HepG2 (cell line): ENCODE measurements around the gene ICAM2. TPM values are rescaled to one million over a fixed set of nuclear protein-coding genes. Genes with fewer than 3 reads are reported as not detected.
A peak's percentile ranks its signal among the peaks of the same experiment; 100 is the strongest.

Experiments
- ATAC-seq: fragments of 200-7000 bp; cut with Tn5 transposase; 3 replicates; pipeline ENCODE4 v1.9.1; 2020; ENCODE audit warnings: mild to moderate bottlenecking, moderate library complexity
- BruUV-seq: library from RNA; stranded (reverse); fragments of 400-500 nt; replicated peaks from 2 replicates; lab custom pipeline; 2021; lab: Mats Ljungman, UMichigan
- CTCF ChIA-PET: fragments of 300-600 bp; formaldehyde crosslinking; extraction: SDS; loops from one replicate; lab custom pipeline; 2021; ENCODE audit warnings: low total read pairs, inconsistent platforms, low intra/inter-chr PET ratio; lab: Yijun Ruan, JAX
- POLR2A ChIA-PET: fragments of 350-600 bp; sonication (Branson Sonifier 250); formaldehyde crosslinking; loops from one replicate; lab custom pipeline; 2020; ENCODE audit warnings: antibody characterized with exemption, inconsistent platforms; lab: Yijun Ruan, JAX
- DNase-seq: peaks from one replicate; pipeline ENCODE4 v3.0.0-alpha.2; 2015; ENCODE audit warnings: low spot score
- FAIRE-seq: peaks from 3 replicates; lab custom pipeline; 2011; peaks lifted over from hg19 to GRCh38; lab: Jason Lieb, UNC
- H2AFZ ChIP-seq: one replicate; pipeline ENCODE4 v1.6.1; 2011; ENCODE audit warnings: low read length, inconsistent platforms
- H3K27ac ChIP-seq: fragments of 300-600 bp; 3 replicates; pipeline ENCODE4 v1.8.0; 2011; ENCODE audit warnings: mixed run types, mild to moderate bottlenecking, mixed read lengths, low read length, inconsistent platforms; ENCODE audit not compliant: insufficient read depth; ENCODE audit errors: extremely low read length
- H3K27me3 ChIP-seq, 2 experiments: fragments of 200-600 bp in 1 of 2; 2 replicates in 1 of 2; 3 replicates in 1 of 2; pipeline versions ENCODE4 v1.6.0 to v1.8.0; 2011; ENCODE audit warnings: low read length in 2 of 2, mild to moderate bottlenecking in 2 of 2, moderate library complexity in 2 of 2, inconsistent platforms in 1 of 2; ENCODE audit not compliant: insufficient read depth in 2 of 2, control insufficient read depth in 1 of 2
- H3K36me3 ChIP-seq, 2 experiments: fragments of 200-600 bp in 1 of 2; replicated peaks in 1 of 2; 2 replicates in 1 of 2; 3 replicates in 1 of 2; pipeline versions ENCODE4 v1.5.1 to v1.8.0; 2011; ENCODE audit warnings: low read length in 2 of 2, inconsistent platforms in 1 of 2; ENCODE audit not compliant: insufficient read depth in 2 of 2, control insufficient read depth in 1 of 2
- H3K4me1 ChIP-seq: 2 replicates; pipeline ENCODE4 v1.5.1; 2012; ENCODE audit warnings: low read length, inconsistent platforms; ENCODE audit not compliant: insufficient read depth
- H3K4me2 ChIP-seq: 2 replicates; pipeline ENCODE4 v1.6.0; 2011; ENCODE audit warnings: low read depth, low read length, inconsistent platforms
- H3K4me3 ChIP-seq, 3 experiments: fragments of 200-600 bp in 1 of 3; sonication (generic), shearing (Covaris generic) in 1 of 3; replicated peaks in 1 of 3; 2 replicates each; pipeline ENCODE4 v1.5.1; 2011 to 2016; ENCODE audit warnings: low read length in 3 of 3, inconsistent platforms in 2 of 3, low read depth in 2 of 3, mild to moderate bottlenecking in 2 of 3, control low read depth in 1 of 3, mixed read lengths in 1 of 3; ENCODE audit not compliant: insufficient read depth in 1 of 3
- H3K79me2 ChIP-seq: one replicate; pipeline ENCODE4 v1.6.1; 2011; ENCODE audit warnings: low read length, inconsistent platforms; ENCODE audit not compliant: insufficient read depth
- H3K9ac ChIP-seq: 2 replicates; pipeline ENCODE4 v1.6.0; 2011; ENCODE audit warnings: mild to moderate bottlenecking, low read depth, low read length, inconsistent platforms; ENCODE audit not compliant: insufficient read depth
- H3K9me3 ChIP-seq: 2 replicates; pipeline ENCODE4 v1.5.1; 2012; ENCODE audit warnings: mild to moderate bottlenecking, low read length
- H4K20me1 ChIP-seq: 2 replicates; pipeline ENCODE4 v1.6.0; 2011; ENCODE audit warnings: inconsistent platforms, mild to moderate bottlenecking, low read length, moderate library complexity; ENCODE audit not compliant: insufficient read depth
- CEBPB ChIP-seq: IDR thresholded peaks from 2 replicates; pipeline ENCODE4 v1.6.1; 2011; ENCODE audit warnings: low read depth, low read length, improper control_type of control experiment, borderline replicate concordance
- CEBPG ChIP-seq: IDR thresholded peaks from 2 replicates; pipeline ENCODE4 v1.6.1; 2016
- ETV6 ChIP-seq: sonication (generic); formaldehyde crosslinking; conservative IDR thresholded peaks from 2 replicates; pipeline ENCODE4 v1.4.0; 2020; ENCODE audit warnings: missing genetic modification reagents
- FOXA1 ChIP-seq, 2 experiments: fragments of 450-650 bp in 1 of 2; sonication (generic) in 1 of 2; formaldehyde crosslinking in 1 of 2; IDR thresholded peaks; 2 replicates each; pipeline versions ENCODE4 v1.4.0 to v1.6.1; 2016 to 2020; ENCODE audit warnings: missing genetic modification reagents in 1 of 2
- JUN ChIP-seq: sonication (generic); formaldehyde crosslinking; IDR thresholded peaks from 2 replicates; pipeline ENCODE4 v1.4.0; 2020; ENCODE audit warnings: mild to moderate bottlenecking, missing genetic modification reagents
- RERE ChIP-seq: IDR thresholded peaks from 2 replicates; pipeline ENCODE4 v1.6.1; 2016; ENCODE audit warnings: low read depth, missing genetic modification reagents, missing compliant biosample characterization
- ZNF362 ChIP-seq: sonication (generic); formaldehyde crosslinking; IDR thresholded peaks from 2 replicates; pipeline ENCODE4 v1.4.0; 2020; ENCODE audit warnings: missing genetic modification reagents, mild to moderate bottlenecking, borderline replicate concordance
- ZNF7 ChIP-seq: IDR thresholded peaks from 2 replicates; pipeline ENCODE4 v1.6.1; 2016; ENCODE audit warnings: missing biosample characterization, missing genetic modification reagents
- WGBS: methylation state at CpG from one replicate; pipeline ENCODE4 v1.1.6; 2017; ENCODE audit warnings: low lambda C conversion rate; 5-methylcytosine and 5-hydroxymethylcytosine counted together
- in situ Hi-C: cut with HindIII; loops from 2 replicates; pipeline ENCODE4 v1.10.0; 2017; ENCODE audit warnings: low pct_unique_long_range_greater_than_20kb; ENCODE audit not compliant: extremely low pct_ligation_motif_present
- intact Hi-C: fragments of 100-400 bp; cut with micrococcal nuclease; formaldehyde crosslinking; loops from one replicate; pipeline ENCODE4 v1.10.0; 2022; ENCODE audit not compliant: unreplicated experiment
- polyA plus RNA-seq, 8 experiments: library from polyadenylated mRNA; depleted of rRNA in 3 of 8; stranded (reverse) in 7 of 8; unstranded in 1 of 8; fragments of >200 nt; fragmentation: Illumina TruSeq in 4 of 8; extraction: Trizol in 4 of 8; gene quantifications; 2 replicates each; pipeline versions ENCODE4 v1.2.1 to v1.2.3, GENCODE V29; 2011 to 2016; ENCODE audit warnings: low read depth in 4 of 8, missing spikeins in 1 of 8, mixed read lengths in 1 of 8; ENCODE audit not compliant: insufficient read depth in 1 of 8
- total RNA-seq, 5 experiments: library from RNA; depleted of rRNA; stranded (reverse); fragments of >200 nt; fragmentation: Illumina TruSeq; extraction: Trizol; gene quantifications; 2 replicates each; pipeline ENCODE4 v1.2.3, GENCODE V29; 2016; ENCODE audit warnings: low read depth in 1 of 5

ICAM2 gene
- total and polyA plus RNA-seq, 2 of the 13 experiments (the other 11 are each of a cell fraction or from before 2014, with no cell fraction given), result 10.9 to 20.8 TPM

GRCh38 chr17:63987221-63988126, 33.0 kb downstream of the ICAM2 start:
- Histone ChIP-seq H3K4me2 (peak overlapping the region; percentile 2; the same call in 1 of the 2 replicates), H3K4me1 (peaks cover 27% of the 10 kb centered on the region), H3K9ac (no peak overlapping the region), H3K27me3 (peaks cover 17 to 57% of the 10 kb centered on the region in 2 experiments; a peak in 4 of 5 replicates), H4K20me1 (no peaks in the 10 kb centered on the region), H3K79me2 (no peaks in the 10 kb centered on the region), H2AFZ (no peak overlapping the region), H3K27ac (no peak overlapping the region), H3K36me3 (no peaks in the 10 kb centered on the region), H3K9me3 (no peaks in the 10 kb centered on the region), H3K4me3 (no peak overlapping the region; a peak in 1 of 6 replicates)
- BruUV-seq, result no TSS peak
- intact Hi-C loops, result no loop called here
- no peak for FAIRE-seq
- CTCF ChIA-PET, result no interaction called here
- ATAC-seq, result no peak
- TF ChIP-seq ZNF362 (CRISPR knock-in tag), result no peak
- TF ChIP-seq JUN (CRISPR knock-in tag), result no peak
- POLR2A ChIA-PET, result interaction anchor here (0.8 kb wide), 1 partner anchor 38 kb away, joined by 3 read pairs; no protein-coding TSS in a partner anchor
- in situ Hi-C loops, result no loop called here
- no peak for DNase-seq
- WGBS, result 18% methylated on average over 14 of the region's 18 CpGs

GRCh38 chr17:63986821-63987220, 33.6 kb downstream of the ICAM2 start:
- no TSS peak for BruUV-seq
- ChIA-PET POLR2A (no interaction called here), CTCF (no interaction called here)
- 3% methylated on average over 3 of the region's 3 CpGs for WGBS
- DNase-seq (no peak), FAIRE-seq (peak; percentile 43), ATAC-seq (no peak)
- in situ Hi-C loops, result no loop called here
- H3K79me2 ChIP-seq, result no peaks in the 10 kb centered on the region
- H3K4me2 ChIP-seq, result peak overlapping the region; percentile 2; the same call in 1 of the 2 replicates
- no peaks in the 10 kb centered on the region for H4K20me1 ChIP-seq
- no peak overlapping the region for H3K9ac ChIP-seq
- H3K4me3 ChIP-seq, result no peak overlapping the region; a peak in 1 of 6 replicates
- H3K27me3 ChIP-seq, result peaks cover 16 to 51% of the 10 kb centered on the region in 2 experiments; a peak in 4 of 5 replicates
- H3K36me3 ChIP-seq, result no peaks in the 10 kb centered on the region
- H3K27ac ChIP-seq, result no peak overlapping the region
- H3K9me3 ChIP-seq, result peaks cover 4% of the 10 kb centered on the region
- no peak overlapping the region for H2AFZ ChIP-seq
- peaks cover 27% of the 10 kb centered on the region for H3K4me1 ChIP-seq
- intact Hi-C loops, result no loop called here
- TF ChIP-seq ETV6 (CRISPR knock-in tag) (no peak), RERE (CRISPR knock-in tag) (no peak), CEBPB (no peak), ZNF7 (CRISPR knock-in tag) (no peak), CEBPG (CRISPR knock-in tag) (no peak), FOXA1 (IDR thresholded peaks at IDR 0.05) (no peak), FOXA1 (CRISPR knock-in tag; IDR thresholded peaks at IDR 0.05) (0 out of 2 replicates have a peak, but pooled peaks have one; percentile 24)
